HG02884 (cell line): ENCODE results near the gene ALOXE3.
"Not testable (repeated sequence)": the region's sequence is repeated elsewhere in the genome, so short reads cannot be mapped to it uniquely, and the experiment has no call there.

Experiments used
- ATAC-seq: cut with Tn5 transposase; IDR thresholded peaks from one replicate; pipeline ENCODE4 v1.9.1; 2021; ENCODE audit warnings: mild to moderate bottlenecking, moderate library complexity; ENCODE audit not compliant: unreplicated experiment

ALOXE3 gene

GRCh38 chr17:8122924-8123694 is 4.8 kb upstream of the ALOXE3 start:
- no peak for ATAC-seq

DNA sequence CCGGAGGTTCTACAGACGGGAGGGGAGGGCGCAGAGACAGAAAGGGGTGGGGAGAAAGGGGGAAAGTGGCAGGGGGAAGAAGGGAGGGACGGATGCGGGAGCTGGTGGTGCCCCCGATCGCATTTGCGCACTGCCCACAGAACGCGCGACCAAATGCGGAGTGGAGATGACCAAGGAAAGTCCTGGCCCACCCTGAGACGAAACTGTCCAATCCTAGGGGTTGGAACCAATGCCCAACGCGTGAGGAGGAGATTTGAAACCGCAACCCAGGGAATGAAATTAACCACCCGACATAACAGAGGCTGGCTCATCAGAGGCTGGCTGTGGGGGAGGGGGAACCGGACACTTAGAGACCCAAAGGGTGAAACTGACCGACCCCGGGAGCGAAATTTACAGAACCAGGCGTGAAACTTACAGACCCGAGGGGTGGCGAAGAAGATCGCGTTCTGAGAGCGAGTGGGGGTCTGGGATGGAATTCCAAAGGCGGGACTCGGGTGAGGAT is 4.2 kb upstream of the ALOXE3 start:
- no peak for ATAC-seq

- no peak for ATAC-seq
Observed at GRCh38 chr17:8121681-8122421, 3.5 kb upstream of the ALOXE3 start.

DNA sequence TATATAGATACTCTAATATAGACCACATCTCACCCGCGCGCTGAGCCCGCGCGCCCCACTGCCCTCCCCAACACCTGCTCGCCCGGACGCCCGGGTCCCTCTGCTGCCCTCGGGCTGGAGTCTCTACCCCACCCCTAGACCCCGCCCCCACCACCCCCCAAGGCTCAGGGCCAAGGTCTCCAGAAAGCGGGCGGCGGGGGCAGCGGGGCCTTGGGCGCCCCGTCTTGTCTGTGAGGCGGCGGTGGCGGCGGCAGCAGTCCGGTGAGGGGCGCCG is 3.0 kb upstream of the ALOXE3 start:
- ATAC-seq = no peak

DNA sequence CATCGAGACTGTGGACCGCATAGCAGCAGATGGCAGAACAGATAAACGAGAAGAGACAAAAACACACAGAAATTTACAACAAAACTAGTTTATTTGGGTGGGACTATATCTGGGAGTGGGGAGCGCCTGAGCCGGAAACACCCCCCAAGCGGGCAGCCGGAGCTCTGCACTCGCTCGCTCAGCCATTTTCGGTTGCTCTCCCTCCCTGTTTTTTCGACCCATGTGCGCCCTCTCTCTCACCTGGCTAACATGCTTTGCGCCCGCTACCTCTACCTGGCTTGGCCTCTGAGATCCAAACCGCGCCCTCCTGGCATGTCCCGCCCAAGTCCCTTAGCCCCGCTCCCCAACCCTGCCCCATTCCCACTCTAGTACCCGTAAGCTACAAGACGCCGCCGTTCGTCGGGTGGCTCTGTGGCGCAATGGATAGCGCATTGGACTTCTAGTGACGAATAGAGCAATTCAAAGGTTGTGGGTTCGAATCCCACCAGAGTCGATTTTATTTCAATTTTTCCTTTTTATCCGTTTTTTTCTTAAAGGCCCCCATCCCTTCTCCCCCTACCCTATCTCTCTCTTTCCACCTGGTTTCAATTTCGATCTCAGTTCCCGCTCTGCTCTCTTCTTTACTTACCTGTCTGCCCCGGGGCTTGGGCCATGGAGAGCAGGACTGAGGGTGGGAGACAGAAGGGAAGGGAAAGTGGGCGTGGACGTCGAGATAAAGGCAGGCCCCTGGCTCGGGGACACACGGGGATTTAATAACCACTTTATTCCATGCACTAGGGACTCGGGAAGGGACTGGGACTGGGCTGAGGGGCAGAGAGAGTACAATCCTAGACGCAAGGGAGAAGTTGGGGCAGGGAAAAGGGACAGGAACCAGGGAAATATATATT is 2.4 kb upstream of the ALOXE3 start:
- ATAC-seq = no peak

DNA sequence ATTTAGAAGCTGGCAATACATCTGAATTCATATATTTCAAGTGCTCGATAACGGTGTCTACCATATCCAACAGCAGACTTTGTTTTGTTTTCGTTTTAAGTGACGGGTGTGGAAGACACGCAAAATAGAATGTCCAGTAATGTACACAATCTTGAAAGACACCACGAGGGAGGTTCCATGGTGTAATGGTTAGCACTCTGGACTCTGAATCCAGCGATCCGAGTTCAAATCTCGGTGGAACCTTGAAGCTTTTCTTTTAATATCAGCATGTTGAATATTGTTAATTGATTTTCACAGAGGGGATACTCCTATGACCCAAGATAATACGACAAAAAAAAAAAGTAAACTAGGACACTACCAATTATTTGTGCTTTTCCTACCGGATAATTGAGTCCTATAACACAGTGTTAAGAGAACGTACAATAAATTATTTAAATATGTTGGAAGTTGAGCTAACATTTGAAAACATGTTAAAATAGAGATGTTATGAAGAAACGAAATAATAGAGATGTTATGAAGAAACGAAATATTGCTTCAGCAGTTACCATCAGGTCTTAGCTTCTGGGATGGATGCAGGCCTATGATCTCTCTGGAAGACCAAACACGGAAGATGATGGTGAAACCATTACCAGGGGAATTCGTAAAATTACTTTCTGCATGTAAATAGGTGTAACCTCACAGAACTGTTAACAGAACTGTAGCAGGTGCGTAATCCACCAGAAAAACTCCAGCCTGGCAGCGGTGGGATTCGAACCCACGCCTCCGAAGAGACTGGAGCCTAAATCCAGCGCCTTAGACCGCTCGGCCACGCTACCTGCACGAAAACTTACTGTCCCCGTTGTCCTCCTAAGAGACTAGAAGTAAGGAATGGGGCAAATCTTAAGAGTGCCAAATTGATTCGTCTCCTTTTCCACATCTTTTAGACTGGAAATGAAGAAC is 1.5 kb upstream of the ALOXE3 start:
- ATAC-seq = no peak

- no peak for ATAC-seq
Observed at GRCh38 chr17:8118769-8119580, 661 bp upstream of the ALOXE3 start.

- ATAC-seq = no peak
Observed at GRCh38 chr17:8117367-8117979, 841 bp downstream of the ALOXE3 start.

GRCh38 chr17:8116776-8117175 is 1.5 kb downstream of the ALOXE3 start:
- no peak for ATAC-seq

- no peak for ATAC-seq
Observed at GRCh38 chr17:8110907-8111306, 7.4 kb downstream of the ALOXE3 start.

- no peak for ATAC-seq
Observed at GRCh38 chr17:8110456-8110804, 7.9 kb downstream of the ALOXE3 start.

DNA sequence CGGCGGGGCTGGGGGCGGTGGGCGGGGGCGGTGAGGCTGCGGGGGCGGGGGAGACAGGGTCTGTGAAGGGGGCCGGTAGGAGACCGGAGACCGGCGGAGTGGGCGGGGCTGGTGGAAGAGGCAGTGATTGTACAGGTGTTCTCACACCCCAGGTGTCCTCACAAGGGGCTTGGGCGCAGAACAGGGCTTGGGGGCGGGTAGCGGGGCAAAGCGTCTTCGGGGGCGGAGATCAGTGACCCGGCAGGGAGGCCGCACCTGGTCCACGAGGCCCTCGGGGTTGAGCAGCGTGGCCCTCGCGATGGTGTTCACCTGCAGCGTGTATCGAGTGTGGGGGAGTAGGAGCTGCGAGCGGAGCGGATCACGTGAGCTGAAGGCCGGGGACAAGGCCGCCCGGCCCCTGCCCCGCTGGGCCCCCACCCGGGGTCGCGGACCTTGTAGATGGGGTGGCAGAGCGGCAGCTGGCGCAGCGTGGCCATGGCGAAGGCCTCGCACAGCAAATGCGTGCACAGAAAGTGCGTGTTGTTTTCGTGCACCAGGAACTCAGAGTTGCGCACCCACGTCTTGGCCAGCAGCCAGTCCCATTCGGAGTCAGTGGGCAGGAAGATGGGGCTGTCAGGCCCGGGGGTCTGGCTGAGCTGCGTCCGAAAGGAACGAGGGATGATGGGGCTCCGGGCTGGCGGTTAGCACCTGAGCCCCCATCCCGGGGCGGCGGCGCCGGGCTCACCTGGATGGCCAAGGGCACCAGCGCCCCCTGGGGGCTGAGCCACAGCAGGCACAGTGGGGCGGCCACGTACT is 8.5 kb downstream of the ALOXE3 start:
- ATAC-seq = no peak

- no peak for ATAC-seq
Observed at GRCh38 chr17:8108972-8109660, 9.2 kb downstream of the ALOXE3 start.

DNA sequence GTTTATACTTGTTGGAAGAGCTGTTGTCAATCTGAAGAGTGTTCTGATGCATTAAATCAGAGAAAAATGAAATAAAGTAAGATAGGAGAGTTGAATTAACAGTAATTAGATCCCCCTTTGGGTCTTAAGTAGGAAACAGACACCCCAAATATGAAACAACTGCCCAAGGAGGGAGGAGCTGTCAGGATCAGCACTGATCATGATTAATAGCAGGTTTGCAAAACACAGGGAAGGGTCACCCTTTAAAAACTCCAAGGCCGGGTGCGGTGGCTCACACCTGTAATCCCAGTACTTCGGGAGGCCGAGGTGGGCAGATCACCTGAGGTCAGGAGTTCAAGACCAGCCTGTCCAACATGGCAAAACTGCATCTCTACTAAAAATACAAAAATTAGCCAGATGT is 11.3 kb downstream of the ALOXE3 start:
- ATAC-seq = not testable (repeated sequence)

DNA sequence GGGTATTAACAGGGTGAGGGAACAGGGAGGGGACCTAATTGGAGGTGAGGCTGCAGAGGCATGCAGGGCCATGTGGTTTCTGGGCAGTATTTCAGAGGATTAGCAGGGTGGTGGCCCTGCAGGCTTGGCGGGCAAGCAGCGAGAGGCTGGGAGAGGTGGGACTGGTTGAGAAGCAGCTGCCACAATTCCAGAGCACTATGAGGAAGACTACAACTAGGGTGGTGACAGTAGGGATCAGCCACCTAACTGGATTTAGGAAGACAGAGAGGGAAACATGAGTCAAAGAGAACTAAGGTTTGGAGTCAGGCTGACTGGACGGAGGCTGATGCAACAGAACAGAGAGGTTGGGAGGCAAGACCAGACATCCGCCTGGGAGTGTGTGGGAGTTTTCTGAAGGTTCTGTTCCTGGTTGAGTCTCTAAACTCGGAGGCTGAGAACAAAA is 12.3 kb downstream of the ALOXE3 start:
- no peak for ATAC-seq

GRCh38 chr17:8104911-8105310 is 13.4 kb downstream of the ALOXE3 start:
- ATAC-seq = no peak

DNA sequence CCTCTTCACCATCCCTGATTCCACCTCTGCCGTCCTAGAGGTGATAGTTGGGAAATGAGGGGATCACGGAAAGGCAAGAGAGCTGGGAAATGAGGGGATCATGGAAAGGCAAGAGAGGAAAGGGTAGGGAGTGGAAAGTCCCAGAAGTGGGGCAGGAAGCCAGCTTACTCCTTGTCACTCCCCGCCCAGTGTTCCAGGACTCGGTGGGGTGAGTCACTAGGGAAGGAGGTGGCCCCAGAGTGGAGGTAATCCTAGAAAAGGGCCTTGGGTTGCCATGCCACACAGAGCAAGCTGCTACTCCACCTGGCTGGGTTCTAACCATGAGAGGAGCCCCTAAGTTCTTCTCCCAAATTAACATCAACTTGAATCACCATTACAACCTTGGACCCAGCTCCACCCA is 14.8 kb downstream of the ALOXE3 start:
- ATAC-seq = no peak

DNA sequence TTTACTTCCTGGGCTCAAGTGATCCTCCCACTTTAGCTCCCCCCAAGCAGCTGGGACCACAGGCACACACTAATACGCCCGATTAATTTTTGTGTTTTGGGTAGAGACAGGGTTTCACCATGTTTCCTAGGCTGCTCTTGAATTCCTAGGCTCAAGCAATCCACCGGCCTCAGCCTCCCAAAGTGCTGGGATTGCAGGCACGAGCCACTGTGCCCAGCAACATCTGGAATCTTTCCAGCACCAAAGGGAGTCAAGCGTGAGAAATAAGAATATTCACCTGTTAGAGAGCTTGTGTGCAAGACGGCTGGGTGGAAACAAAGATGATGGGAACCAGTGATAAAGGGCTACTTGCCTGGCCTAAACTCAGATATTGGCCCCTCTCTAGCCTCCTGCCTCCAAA is 16.6 kb downstream of the ALOXE3 start:
- no peak for ATAC-seq
